Mammary epithelial cell (primary cell): Measurements from ENCODE around the gene MTHFS.

Experiments
- EZH2 ChIP-seq: IDR thresholded peaks from 2 replicates; pipeline ENCODE4 v1.6.1; 2012; ENCODE audit warnings: low read length, inconsistent platforms, borderline replicate concordance
- TF ChIP-seq, protein P1 (sequence below), 2 donors: IDR thresholded peaks in 1 of 2; conservative IDR thresholded peaks in 1 of 2; 2 replicates each; pipeline ENCODE4 v1.5.1; 2011 to 2012; ENCODE audit warnings: inconsistent platforms in 2 of 2, low read length in 2 of 2, mild to moderate bottlenecking in 2 of 2, control low read depth in 1 of 2, low read depth in 1 of 2; ENCODE audit not compliant: insufficient read depth in 1 of 2; ENCODE audit errors: extremely low read depth in 1 of 2

DNA sequence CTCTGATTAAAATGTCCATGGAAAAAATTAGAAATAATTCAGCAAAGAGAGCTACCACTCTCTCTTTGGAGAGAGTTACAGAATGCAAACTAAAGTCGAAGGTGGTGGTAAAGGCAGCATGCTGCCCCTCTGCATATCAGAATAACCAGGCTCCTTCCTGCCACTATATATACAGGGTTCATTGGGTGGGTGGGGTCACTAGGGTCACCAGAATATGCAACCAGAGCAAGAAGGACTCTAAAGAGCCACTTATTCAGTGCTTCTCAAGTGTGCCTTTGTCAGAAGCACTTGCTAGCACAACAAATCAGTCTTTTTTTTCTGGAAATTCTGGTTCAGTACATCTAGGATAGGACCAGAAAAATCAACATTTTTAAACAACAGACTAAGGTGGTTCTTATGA lies 70.0 kb downstream of the MTHFS start:
- TF ChIP-seq, protein P1, sequence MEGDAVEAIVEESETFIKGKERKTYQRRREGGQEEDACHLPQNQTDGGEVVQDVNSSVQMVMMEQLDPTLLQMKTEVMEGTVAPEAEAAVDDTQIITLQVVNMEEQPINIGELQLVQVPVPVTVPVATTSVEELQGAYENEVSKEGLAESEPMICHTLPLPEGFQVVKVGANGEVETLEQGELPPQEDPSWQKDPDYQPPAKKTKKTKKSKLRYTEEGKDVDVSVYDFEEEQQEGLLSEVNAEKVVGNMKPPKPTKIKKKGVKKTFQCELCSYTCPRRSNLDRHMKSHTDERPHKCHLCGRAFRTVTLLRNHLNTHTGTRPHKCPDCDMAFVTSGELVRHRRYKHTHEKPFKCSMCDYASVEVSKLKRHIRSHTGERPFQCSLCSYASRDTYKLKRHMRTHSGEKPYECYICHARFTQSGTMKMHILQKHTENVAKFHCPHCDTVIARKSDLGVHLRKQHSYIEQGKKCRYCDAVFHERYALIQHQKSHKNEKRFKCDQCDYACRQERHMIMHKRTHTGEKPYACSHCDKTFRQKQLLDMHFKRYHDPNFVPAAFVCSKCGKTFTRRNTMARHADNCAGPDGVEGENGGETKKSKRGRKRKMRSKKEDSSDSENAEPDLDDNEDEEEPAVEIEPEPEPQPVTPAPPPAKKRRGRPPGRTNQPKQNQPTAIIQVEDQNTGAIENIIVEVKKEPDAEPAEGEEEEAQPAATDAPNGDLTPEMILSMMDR (conservative IDR thresholded peaks at IDR 0.05 in 1 of 2, IDR thresholded peaks at IDR 0.05 in 1 of 2; ENCODE audit: extremely low read depth in 1 of 2, insufficient read depth in 1 of 2, low read depth in 1 of 2, low read length in 2 of 2): no peak
- no peak for TF ChIP-seq EZH2
